HL-60 (cell line): ENCODE measurements around the gene DARS1.

Experiments used
- DNase-seq, 2 experiments: peaks; one replicate each; pipeline ENCODE4 v3.0.0-alpha.2; 2010 to 2020; ENCODE audit warnings: low read depth in 1 of 2, low spot score in 1 of 2
- H3K27ac ChIP-seq: fragments of 250-450 bp; sonication (Bioruptor Pico); replicated peaks from 2 replicates; pipeline ENCODE4 v1.5.1; 2020; ENCODE audit warnings: mild to moderate bottlenecking, moderate library complexity
- H3K27me3 ChIP-seq: fragments of 250-450 bp; sonication (Bioruptor Pico); 2 replicates; pipeline ENCODE4 v1.5.1; 2021; ENCODE audit warnings: mild to moderate bottlenecking, moderate library complexity; ENCODE audit not compliant: insufficient read depth, poor library complexity, severe bottlenecking
- H3K4me3 ChIP-seq: replicated peaks from 2 replicates; pipeline ENCODE4 v1.5.1; 2011; ENCODE audit warnings: mild to moderate bottlenecking, control low read depth, low read length; ENCODE audit not compliant: insufficient read depth
- GABPA ChIP-seq: IDR thresholded peaks from 2 replicates; pipeline ENCODE4 v1.6.1; 2012; ENCODE audit warnings: low read depth
- POLR2AphosphoS5 ChIP-seq: IDR thresholded peaks from 2 replicates; pipeline ENCODE4 v1.6.1; 2012; ENCODE audit warnings: low read depth
- SPI1 ChIP-seq: IDR thresholded peaks from 2 replicates; pipeline ENCODE4 v1.6.1; 2012; ENCODE audit warnings: low read depth, mild to moderate bottlenecking, borderline replicate concordance
- TF ChIP-seq, protein P1 (sequence below): IDR thresholded peaks from one replicate; pipeline ENCODE4 v1.5.1; 2011; ENCODE audit warnings: low read length, control low read depth, inconsistent platforms; ENCODE audit not compliant: insufficient read depth
- TF ChIP-seq, protein P2 (sequence below): IDR thresholded peaks from 2 replicates; pipeline ENCODE4 v1.6.1; 2012; ENCODE audit warnings: low read depth; ENCODE audit not compliant: insufficient replicate concordance

The DARS1 gene

DNA sequence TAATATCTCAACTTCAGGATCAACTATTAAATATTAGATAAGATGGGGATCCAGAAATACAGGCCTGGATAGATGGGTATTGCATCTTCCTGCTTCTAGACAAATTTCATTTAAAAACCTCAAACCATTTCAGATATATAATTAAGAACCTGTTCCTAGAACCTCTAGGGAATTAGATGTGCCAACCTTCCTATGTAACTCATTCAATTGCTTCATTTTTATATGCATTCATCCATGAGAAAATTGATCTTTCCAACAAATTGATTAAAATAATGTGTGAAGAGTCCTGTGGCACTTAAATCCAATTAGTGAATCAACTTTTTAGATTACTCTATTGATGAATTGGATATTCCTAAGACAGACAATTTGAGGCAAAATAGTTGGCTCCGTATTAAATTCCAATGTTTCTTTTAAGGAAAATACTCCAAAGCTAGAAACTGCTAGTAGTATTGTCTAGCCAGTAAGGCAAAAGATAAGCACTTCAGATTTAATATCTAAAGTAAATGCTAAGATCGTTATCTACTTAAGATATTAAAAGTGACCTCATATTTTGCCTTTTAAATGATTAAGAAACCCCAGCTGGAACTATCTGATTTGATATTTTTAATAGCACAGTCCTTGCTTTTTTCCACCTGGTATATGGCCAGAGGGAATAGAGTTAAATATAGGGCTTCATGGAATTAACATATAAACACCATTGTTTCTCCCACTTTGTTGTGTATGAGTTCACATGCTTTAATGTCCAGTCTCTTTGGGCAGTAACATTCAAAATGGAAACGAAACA is 35.8 kb downstream of the DARS1 start:
- TF ChIP-seq, protein P1, sequence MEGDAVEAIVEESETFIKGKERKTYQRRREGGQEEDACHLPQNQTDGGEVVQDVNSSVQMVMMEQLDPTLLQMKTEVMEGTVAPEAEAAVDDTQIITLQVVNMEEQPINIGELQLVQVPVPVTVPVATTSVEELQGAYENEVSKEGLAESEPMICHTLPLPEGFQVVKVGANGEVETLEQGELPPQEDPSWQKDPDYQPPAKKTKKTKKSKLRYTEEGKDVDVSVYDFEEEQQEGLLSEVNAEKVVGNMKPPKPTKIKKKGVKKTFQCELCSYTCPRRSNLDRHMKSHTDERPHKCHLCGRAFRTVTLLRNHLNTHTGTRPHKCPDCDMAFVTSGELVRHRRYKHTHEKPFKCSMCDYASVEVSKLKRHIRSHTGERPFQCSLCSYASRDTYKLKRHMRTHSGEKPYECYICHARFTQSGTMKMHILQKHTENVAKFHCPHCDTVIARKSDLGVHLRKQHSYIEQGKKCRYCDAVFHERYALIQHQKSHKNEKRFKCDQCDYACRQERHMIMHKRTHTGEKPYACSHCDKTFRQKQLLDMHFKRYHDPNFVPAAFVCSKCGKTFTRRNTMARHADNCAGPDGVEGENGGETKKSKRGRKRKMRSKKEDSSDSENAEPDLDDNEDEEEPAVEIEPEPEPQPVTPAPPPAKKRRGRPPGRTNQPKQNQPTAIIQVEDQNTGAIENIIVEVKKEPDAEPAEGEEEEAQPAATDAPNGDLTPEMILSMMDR: no peak
- no peak for TF ChIP-seq SPI1
- no peak overlapping the region for H3K4me3 ChIP-seq
- H3K27me3 ChIP-seq: no peaks in the 10 kb centered on the region
- no peak overlapping the region for H3K27ac ChIP-seq
- DNase-seq: no peak

DNA sequence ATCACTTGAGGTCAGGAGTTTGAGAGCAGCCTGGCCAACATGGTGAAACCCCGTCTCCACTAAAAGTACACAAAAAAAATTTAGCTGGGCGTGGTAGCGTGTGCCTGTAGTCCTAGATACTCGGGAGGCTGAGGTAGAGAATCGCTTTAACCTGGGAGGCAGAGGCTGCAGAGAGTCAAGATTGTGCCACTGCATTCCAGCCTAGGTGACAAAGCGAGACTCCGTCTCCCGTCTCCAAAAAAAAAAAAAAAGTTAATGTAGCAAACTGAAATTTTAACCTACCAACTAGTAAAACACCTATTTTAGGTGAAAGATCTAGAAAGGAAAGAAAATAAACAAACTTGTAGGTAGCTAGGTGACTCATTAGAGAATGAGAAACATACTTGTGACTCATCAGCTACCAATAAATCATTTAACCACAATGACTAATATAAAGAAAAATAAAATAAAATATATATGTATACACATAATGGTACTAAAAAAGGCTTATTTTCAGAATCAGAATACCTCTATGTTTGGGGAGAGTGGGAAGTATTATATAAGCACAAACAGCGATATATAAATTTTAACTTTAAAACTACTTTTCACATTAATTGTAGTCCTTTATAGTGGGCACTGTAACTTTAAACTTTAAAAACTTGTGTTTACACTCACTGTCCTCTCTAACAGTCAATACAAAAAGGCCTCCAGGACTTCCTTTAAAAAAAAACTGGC is 36.6 kb downstream of the DARS1 start:
- no peak overlapping the region for H3K27ac ChIP-seq
- no peak for TF ChIP-seq GABPA
- TF ChIP-seq, protein P2, sequence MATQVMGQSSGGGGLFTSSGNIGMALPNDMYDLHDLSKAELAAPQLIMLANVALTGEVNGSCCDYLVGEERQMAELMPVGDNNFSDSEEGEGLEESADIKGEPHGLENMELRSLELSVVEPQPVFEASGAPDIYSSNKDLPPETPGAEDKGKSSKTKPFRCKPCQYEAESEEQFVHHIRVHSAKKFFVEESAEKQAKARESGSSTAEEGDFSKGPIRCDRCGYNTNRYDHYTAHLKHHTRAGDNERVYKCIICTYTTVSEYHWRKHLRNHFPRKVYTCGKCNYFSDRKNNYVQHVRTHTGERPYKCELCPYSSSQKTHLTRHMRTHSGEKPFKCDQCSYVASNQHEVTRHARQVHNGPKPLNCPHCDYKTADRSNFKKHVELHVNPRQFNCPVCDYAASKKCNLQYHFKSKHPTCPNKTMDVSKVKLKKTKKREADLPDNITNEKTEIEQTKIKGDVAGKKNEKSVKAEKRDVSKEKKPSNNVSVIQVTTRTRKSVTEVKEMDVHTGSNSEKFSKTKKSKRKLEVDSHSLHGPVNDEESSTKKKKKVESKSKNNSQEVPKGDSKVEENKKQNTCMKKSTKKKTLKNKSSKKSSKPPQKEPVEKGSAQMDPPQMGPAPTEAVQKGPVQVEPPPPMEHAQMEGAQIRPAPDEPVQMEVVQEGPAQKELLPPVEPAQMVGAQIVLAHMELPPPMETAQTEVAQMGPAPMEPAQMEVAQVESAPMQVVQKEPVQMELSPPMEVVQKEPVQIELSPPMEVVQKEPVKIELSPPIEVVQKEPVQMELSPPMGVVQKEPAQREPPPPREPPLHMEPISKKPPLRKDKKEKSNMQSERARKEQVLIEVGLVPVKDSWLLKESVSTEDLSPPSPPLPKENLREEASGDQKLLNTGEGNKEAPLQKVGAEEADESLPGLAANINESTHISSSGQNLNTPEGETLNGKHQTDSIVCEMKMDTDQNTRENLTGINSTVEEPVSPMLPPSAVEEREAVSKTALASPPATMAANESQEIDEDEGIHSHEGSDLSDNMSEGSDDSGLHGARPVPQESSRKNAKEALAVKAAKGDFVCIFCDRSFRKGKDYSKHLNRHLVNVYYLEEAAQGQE: no peak
- TF ChIP-seq POLR2AphosphoS5: no peak
- TF ChIP-seq, protein P1: no peak
- no peak for DNase-seq

DNA sequence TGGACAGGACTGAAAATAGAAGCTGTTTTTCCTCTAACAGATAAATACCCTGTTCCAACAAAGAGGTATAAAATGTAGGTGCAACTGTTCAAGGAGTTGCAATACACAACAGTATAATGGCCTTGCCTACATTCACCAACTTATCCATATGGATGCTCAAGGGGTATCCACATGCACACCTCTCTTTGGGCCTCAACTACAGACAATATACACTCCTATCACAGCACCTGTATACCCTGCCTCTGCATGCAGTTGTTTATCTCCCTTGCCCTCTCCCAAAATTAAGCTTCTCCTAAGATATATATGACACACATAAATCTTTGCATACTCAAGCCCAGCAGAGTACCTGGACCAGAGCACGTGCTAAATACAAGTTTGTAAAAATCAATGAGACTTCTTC is 37.3 kb downstream of the DARS1 start:
- no peak for DNase-seq
- no peak for TF ChIP-seq POLR2AphosphoS5
- no peak for TF ChIP-seq SPI1
- no peak for TF ChIP-seq GABPA
- TF ChIP-seq, protein P1: no peak
- TF ChIP-seq, protein P2: no peak
- Histone ChIP-seq H3K27ac (no peak overlapping the region), H3K27me3 (no peaks in the 10 kb centered on the region), H3K4me3 (no peak overlapping the region)

More for the DNA sequence above, 36.6 kb downstream of the DARS1 start:
- H3K27me3 ChIP-seq: no peaks in the 10 kb centered on the region
- H3K4me3 ChIP-seq: no peak overlapping the region
